HG03103 (cell line): ENCODE results near the gene PHF11.
"Not testable (repeated sequence)": the region's sequence is repeated elsewhere in the genome, so short reads cannot be mapped to it uniquely, and the experiment has no call there.

ENCODE experiments used
- ATAC-seq: cut with Tn5 transposase; IDR thresholded peaks from one replicate; pipeline ENCODE4 v1.9.1; 2021; ENCODE audit warnings: low read depth; ENCODE audit not compliant: unreplicated experiment

PHF11 gene

GRCh38 chr13:49495783-49496762 is at the start of gene PHF11:
PHF11 (plus strand) TSS chr13:49495953; CDS start chr13:49496002, 49 bp downstream.
- ATAC-seq: peak; percentile 75

- no peak for ATAC-seq
Observed at GRCh38 chr13:49446473-49446872, 49.3 kb upstream of the PHF11 start.

GRCh38 chr13:49448753-49449152 is 47.0 kb upstream of the PHF11 start:
- no peak for ATAC-seq

GRCh38 chr13:49450105-49450819 is 45.5 kb upstream of the PHF11 start:
- ATAC-seq: no peak

GRCh38 chr13:49452725-49453457 is 42.9 kb upstream of the PHF11 start:
- no peak for ATAC-seq

GRCh38 chr13:49453465-49453864 is 42.3 kb upstream of the PHF11 start:
- no peak for ATAC-seq

- ATAC-seq: peak; percentile 92
Observed at GRCh38 chr13:49454388-49455006, 41.3 kb upstream of the PHF11 start.

- ATAC-seq: no peak
Observed at GRCh38 chr13:49455007-49455398, 40.8 kb upstream of the PHF11 start.

- ATAC-seq: no peak
Observed at GRCh38 chr13:49456156-49456555, 39.6 kb upstream of the PHF11 start.

- ATAC-seq: no peak
Observed at GRCh38 chr13:49457221-49457620, 38.5 kb upstream of the PHF11 start.

- no peak for ATAC-seq
Observed at GRCh38 chr13:49459580-49459979, 36.2 kb upstream of the PHF11 start.

GRCh38 chr13:49464085-49464484 is 31.7 kb upstream of the PHF11 start:
- ATAC-seq: no peak

- no peak for ATAC-seq
Observed at GRCh38 chr13:49464621-49465325, 31.0 kb upstream of the PHF11 start.

- ATAC-seq: no peak
Observed at GRCh38 chr13:49466292-49466838, 29.4 kb upstream of the PHF11 start.

GRCh38 chr13:49472186-49472585 is 23.6 kb upstream of the PHF11 start:
- ATAC-seq: no peak

- no peak for ATAC-seq
Observed at GRCh38 chr13:49476529-49476928, 19.2 kb upstream of the PHF11 start.

GRCh38 chr13:49481788-49482187 is 14.0 kb upstream of the PHF11 start:
- ATAC-seq: no peak

- ATAC-seq: no peak
Observed at GRCh38 chr13:49488563-49488962, 7.2 kb upstream of the PHF11 start.

- ATAC-seq: no peak
Observed at GRCh38 chr13:49494645-49495044, 1.1 kb upstream of the PHF11 start.

GRCh38 chr13:49496837-49497236 is 1.1 kb downstream of the PHF11 start:
- ATAC-seq: not testable (repeated sequence)
